ENCODE data around the gene EBF4. TPM values are rescaled to one million over a fixed set of nuclear protein-coding genes. Genes with fewer than 3 reads are reported as not detected.

Gene EBF4
- polyA plus RNA-seq, 3 donors: 0.12 TPM; not detected in 2

- Mint-ChIP-seq H3K27me3 (ENCODE audit: low read depth in 3 of 3) (peaks cover 0 to 2% (median 0%) of the 10 kb centered on the region in 3 donors), H3K9me3 (no peaks in the 10 kb centered on the region), H3K4me3 (no peak overlapping the region), H3K27ac (peak overlapping the region in 2 of 7 donors; percentile 30 to 70), H3K36me3 (peaks cover 74 to 80% of the 10 kb centered on the region in 2 donors), H3K4me1 (peaks cover 20% of the 10 kb centered on the region)
- Histone ChIP-seq H3K79me2 (ENCODE audit: insufficient read depth, low read length) (peaks cover 48% of the 10 kb centered on the region), H3K4me2 (replicated peaks; ENCODE audit: extremely low read depth, low read length, poor library complexity, severe bottlenecking) (no peak overlapping the region), H3K27me3 (ENCODE audit: control insufficient read depth in 2 of 2, insufficient read depth in 2 of 2, low read length in 2 of 2) (no peaks in the 10 kb centered on the region), H4K20me1 (ENCODE audit: insufficient read depth, low read length) (peaks cover 47% of the 10 kb centered on the region), H2AFZ (ENCODE audit: insufficient read depth, low read depth, low read length, poor library complexity, severe bottlenecking) (no peak overlapping the region), H3K9me3 (replicated peaks in 1 of 2; ENCODE audit: control insufficient read depth in 1 of 2, insufficient read depth in 1 of 2, low read length in 2 of 2) (no peaks in the 10 kb centered on the region), H3K36me3 (replicated peaks in 1 of 2; ENCODE audit: control insufficient read depth in 1 of 2, insufficient read depth in 2 of 2, low read length in 2 of 2) (peaks cover 73 to 79% of the 10 kb centered on the region in 2 donors), H3K27ac (ENCODE audit: low read depth in 1 of 2, low read length in 2 of 2) (no peak overlapping the region), H3K9ac (ENCODE audit: insufficient read depth, low read length, poor library complexity, severe bottlenecking) (no peak overlapping the region), H3K4me1 (ENCODE audit: control insufficient read depth in 1 of 2, insufficient read depth in 2 of 2, low read length in 2 of 2) (peaks cover 15 to 27% of the 10 kb centered on the region in 2 donors), H3K4me3 (replicated peaks in 1 of 3; ENCODE audit: low read depth in 2 of 3, low read length in 3 of 3) (no peak overlapping the region)
- TF ChIP-seq CTCF (IDR thresholded peaks at IDR 0.05): no peak
- WGBS (ENCODE audit: insufficient coverage): 100% methylated on average over 8 of the region's 12 CpGs
- intact Hi-C loops (cut with micrococcal nuclease): no loop called here
- no peak for DNase-seq
Observed at GRCh38 chr20:2656471-2657117, 36.0 kb upstream of the EBF4 start.

GRCh38 chr20:2657241-2657640, 35.3 kb upstream of the EBF4 start:
- WGBS (ENCODE audit: insufficient coverage): 90% methylated on average over 2 of the region's 5 CpGs
- Histone ChIP-seq H3K36me3 (replicated peaks in 1 of 2; ENCODE audit: control insufficient read depth in 1 of 2, insufficient read depth in 2 of 2, low read length in 2 of 2) (peaks cover 80 to 85% of the 10 kb centered on the region in 2 donors), H3K9ac (ENCODE audit: insufficient read depth, low read length, poor library complexity, severe bottlenecking) (no peak overlapping the region), H3K4me2 (replicated peaks; ENCODE audit: extremely low read depth, low read length, poor library complexity, severe bottlenecking) (no peak overlapping the region), H3K9me3 (replicated peaks in 1 of 2; ENCODE audit: control insufficient read depth in 1 of 2, insufficient read depth in 1 of 2, low read length in 2 of 2) (no peaks in the 10 kb centered on the region), H3K27me3 (ENCODE audit: control insufficient read depth in 2 of 2, insufficient read depth in 2 of 2, low read length in 2 of 2) (no peaks in the 10 kb centered on the region), H3K4me1 (ENCODE audit: control insufficient read depth in 1 of 2, insufficient read depth in 2 of 2, low read length in 2 of 2) (peaks cover 13 to 22% of the 10 kb centered on the region in 2 donors), H2AFZ (ENCODE audit: insufficient read depth, low read depth, low read length, poor library complexity, severe bottlenecking) (no peak overlapping the region), H4K20me1 (ENCODE audit: insufficient read depth, low read length) (peaks cover 47% of the 10 kb centered on the region), H3K4me3 (replicated peaks in 1 of 3; ENCODE audit: low read depth in 2 of 3, low read length in 3 of 3) (no peak overlapping the region), H3K27ac (ENCODE audit: low read depth in 1 of 2, low read length in 2 of 2) (no peak overlapping the region), H3K79me2 (ENCODE audit: insufficient read depth, low read length) (peaks cover 42% of the 10 kb centered on the region)
- no peaks in the 10 kb centered on the region for H3K9me3 Mint-ChIP-seq
- peaks cover 18% of the 10 kb centered on the region for H3K4me1 Mint-ChIP-seq
- no peak overlapping the region for H3K4me3 Mint-ChIP-seq
- peak overlapping the region in 3 of 7 donors; percentile 10 to 62 (median 61) for H3K27ac Mint-ChIP-seq
- TF ChIP-seq CTCF (IDR thresholded peaks at IDR 0.05): no peak
- intact Hi-C loops (cut with micrococcal nuclease): no loop called here
- DNase-seq: no peak
- H3K36me3 Mint-ChIP-seq: peaks cover 80 to 86% of the 10 kb centered on the region in 2 donors
- H3K27me3 Mint-ChIP-seq (ENCODE audit: low read depth in 3 of 3): peaks cover 0 to 2% (median 0%) of the 10 kb centered on the region in 3 donors
